Gastroesophageal sphincter (tissue), 4 donors: ENCODE measurements around the gene TMCC3. TPM values are rescaled to one million over a fixed set of nuclear protein-coding genes. Genes with fewer than 3 reads are reported as not detected.
"Not testable (repeated sequence)": the region's sequence is repeated elsewhere in the genome, so short reads cannot be mapped to it uniquely, and the experiment has no call there.

Experiments used
- ATAC-seq: fragments of 150-250 bp; one replicate; pipeline ENCODE4 v1.9.1; 2016; ENCODE audit warnings: mild to moderate bottlenecking, moderate library complexity
- H3K27ac ChIP-seq, 4 donors: fragments of 200-600 bp; sonication (generic) in 3 of 4; 1 replicate in 3 of 4; 2 replicates in 1 of 4; pipeline ENCODE4 v1.5.1; 2016 to 2019
- H3K27me3 ChIP-seq: fragments of 200-600 bp; sonication (generic); one replicate; pipeline ENCODE4 v1.5.1; 2019
- H3K36me3 ChIP-seq, 2 donors: fragments of 200-600 bp; sonication (generic); one replicate each; pipeline ENCODE4 v1.5.1; 2019; ENCODE audit warnings: control low read depth in 1 of 2
- H3K4me1 ChIP-seq, 3 donors: fragments of 200-600 bp; sonication (generic); 1 replicate in 2 of 3; 2 replicates in 1 of 3; pipeline ENCODE4 v1.5.1; 2016 to 2019; ENCODE audit warnings: control low read depth in 2 of 3
- H3K4me3 ChIP-seq, 2 donors: fragments of 200-600 bp; sonication (generic); one replicate each; pipeline ENCODE4 v1.5.1; 2019; ENCODE audit warnings: mild to moderate bottlenecking in 1 of 2, moderate library complexity in 1 of 2
- H3K9me3 ChIP-seq, 3 donors: fragments of 200-600 bp; sonication (generic); one replicate each; pipeline ENCODE4 v1.5.1; 2017 to 2019; ENCODE audit warnings: control low read depth in 2 of 3
- EP300 ChIP-seq: sonication (generic); formaldehyde crosslinking; IDR thresholded peaks from one replicate; pipeline ENCODE4 v1.6.1; 2017; ENCODE audit warnings: antibody characterized with exemption, mild to moderate bottlenecking
- POLR2A ChIP-seq, 2 donors: fragments of 450-650 bp; IDR thresholded peaks; one replicate each; pipeline ENCODE4 v1.6.1; 2017; ENCODE audit warnings: antibody characterized with exemption in 2 of 2, mild to moderate bottlenecking in 2 of 2, moderate library complexity in 1 of 2
- POLR2AphosphoS5 ChIP-seq: sonication (generic); formaldehyde crosslinking; IDR thresholded peaks from one replicate; pipeline ENCODE4 v1.6.1; 2017; ENCODE audit warnings: antibody characterized with exemption
- WGBS, 2 donors: methylation state at CpG; one replicate each; pipeline ENCODE4 v1.1.5; 2018; ENCODE audit warnings: low coverage in 1 of 2; 5-methylcytosine and 5-hydroxymethylcytosine counted together
- total RNA-seq, 4 donors: library from RNA; depleted of rRNA; stranded (reverse); fragments of >200 nt; gene quantifications; one replicate each; pipeline ENCODE4 v1.1.0, GENCODE V29; 2016
- TF ChIP-seq, protein P1 (sequence below), 4 experiments: fragments of 200-600 bp in 2 of 4; fragments of 450-650 bp in 2 of 4; sonication (generic) in 1 of 4; IDR thresholded peaks; one replicate each; pipeline ENCODE4 v1.5.1; 2017 to 2019; ENCODE audit warnings: antibody characterized with exemption in 4 of 4, mild to moderate bottlenecking in 2 of 4, moderate library complexity in 2 of 4

TMCC3 gene
- total RNA-seq, 4 donors from 2014 or later = 9.2 to 24.7 (median 20.2) TPM

DNA sequence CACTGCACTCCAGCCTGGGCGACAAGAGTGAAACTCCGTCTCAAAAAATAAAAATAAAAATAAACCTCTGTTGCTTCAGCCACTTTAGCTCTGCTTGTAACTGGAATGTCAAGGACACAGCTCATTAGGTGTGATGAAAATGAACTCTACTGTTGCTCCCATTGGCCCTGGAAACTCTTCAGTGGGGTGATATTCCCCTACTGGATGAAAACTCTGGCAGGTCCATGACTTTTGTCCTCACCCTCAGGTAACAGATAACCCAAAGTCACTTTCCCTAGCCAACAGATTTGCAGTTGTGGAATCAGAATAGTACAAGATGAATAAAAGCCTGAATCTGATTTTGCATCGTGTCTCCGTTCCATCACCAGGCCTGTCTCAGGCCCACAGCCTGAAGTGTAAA, 98.5 kb downstream of the TMCC3 start:
- WGBS, 2 donors = 58 to 65% methylated on average over 2 to 3 of the region's 4 CpGs
- ATAC-seq = no peak
- TF ChIP-seq, protein P1, sequence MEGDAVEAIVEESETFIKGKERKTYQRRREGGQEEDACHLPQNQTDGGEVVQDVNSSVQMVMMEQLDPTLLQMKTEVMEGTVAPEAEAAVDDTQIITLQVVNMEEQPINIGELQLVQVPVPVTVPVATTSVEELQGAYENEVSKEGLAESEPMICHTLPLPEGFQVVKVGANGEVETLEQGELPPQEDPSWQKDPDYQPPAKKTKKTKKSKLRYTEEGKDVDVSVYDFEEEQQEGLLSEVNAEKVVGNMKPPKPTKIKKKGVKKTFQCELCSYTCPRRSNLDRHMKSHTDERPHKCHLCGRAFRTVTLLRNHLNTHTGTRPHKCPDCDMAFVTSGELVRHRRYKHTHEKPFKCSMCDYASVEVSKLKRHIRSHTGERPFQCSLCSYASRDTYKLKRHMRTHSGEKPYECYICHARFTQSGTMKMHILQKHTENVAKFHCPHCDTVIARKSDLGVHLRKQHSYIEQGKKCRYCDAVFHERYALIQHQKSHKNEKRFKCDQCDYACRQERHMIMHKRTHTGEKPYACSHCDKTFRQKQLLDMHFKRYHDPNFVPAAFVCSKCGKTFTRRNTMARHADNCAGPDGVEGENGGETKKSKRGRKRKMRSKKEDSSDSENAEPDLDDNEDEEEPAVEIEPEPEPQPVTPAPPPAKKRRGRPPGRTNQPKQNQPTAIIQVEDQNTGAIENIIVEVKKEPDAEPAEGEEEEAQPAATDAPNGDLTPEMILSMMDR (IDR thresholded peaks at IDR 0.05) = no peak
- TF ChIP-seq POLR2A (IDR thresholded peaks at IDR 0.05) (no peak), POLR2AphosphoS5 (no peak), EP300 (no peak)
- no peaks in the 10 kb centered on the region for H3K36me3 ChIP-seq
- H3K4me1 ChIP-seq = no peaks in the 10 kb centered on the region
- no peaks in the 10 kb centered on the region for H3K9me3 ChIP-seq
- H3K27me3 ChIP-seq = no peaks in the 10 kb centered on the region
- no peak overlapping the region for H3K27ac ChIP-seq
- H3K4me3 ChIP-seq = no peak overlapping the region

DNA sequence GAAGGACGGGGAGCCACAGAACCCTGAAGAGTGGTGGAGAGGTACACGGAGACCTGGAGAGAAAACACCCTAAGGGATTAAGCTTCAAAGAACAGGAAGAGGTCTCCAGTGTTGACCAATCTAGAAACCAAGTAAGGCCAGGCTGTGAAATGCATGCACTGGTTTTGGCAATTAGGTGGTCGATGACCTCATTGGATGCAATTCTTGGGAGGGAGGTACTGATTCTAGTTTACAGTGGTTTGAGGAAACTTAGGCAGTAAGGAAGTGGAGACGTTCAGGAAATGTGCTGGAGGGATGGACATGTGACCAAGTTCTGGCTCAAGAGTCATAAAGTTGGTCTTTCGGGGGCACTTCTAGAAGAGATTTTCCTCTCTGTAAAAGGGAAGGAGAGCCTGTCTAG, 99.4 kb downstream of the TMCC3 start:
- TF ChIP-seq, protein P1 (IDR thresholded peaks at IDR 0.05) = no peak
- TF ChIP-seq POLR2A (IDR thresholded peaks at IDR 0.05) (no peak), POLR2AphosphoS5 (no peak), EP300 (no peak)
- Histone ChIP-seq H3K36me3 (no peaks in the 10 kb centered on the region), H3K27ac (no peak overlapping the region), H3K4me1 (no peaks in the 10 kb centered on the region), H3K9me3 (no peaks in the 10 kb centered on the region), H3K4me3 (no peak overlapping the region), H3K27me3 (no peaks in the 10 kb centered on the region)
- ATAC-seq = no peak
- WGBS, 2 donors = 81 to 97% methylated on average over 4 to 5 of the region's 5 CpGs

DNA sequence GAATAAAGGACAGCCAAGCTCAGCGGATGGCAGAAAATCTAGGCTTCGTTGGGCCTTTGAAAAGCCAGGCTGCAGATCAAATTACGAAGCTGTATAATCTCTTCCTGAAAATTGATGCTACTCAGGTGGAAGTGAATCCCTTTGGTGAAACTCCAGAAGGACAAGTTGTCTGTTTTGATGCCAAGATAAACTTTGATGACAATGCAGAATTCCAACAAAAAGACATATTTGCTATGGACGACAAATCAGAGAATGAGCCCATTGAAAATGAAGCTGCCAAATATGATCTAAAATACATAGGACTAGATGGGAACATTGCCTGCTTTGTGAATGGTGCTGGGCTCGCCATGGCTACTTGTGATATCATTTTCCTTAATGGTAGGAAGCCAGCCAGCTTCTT, 101.5 kb downstream of the TMCC3 start:
- H3K4me3 ChIP-seq, H3K27ac ChIP-seq, ATAC-seq, H3K27me3 ChIP-seq, H3K36me3 ChIP-seq, H3K4me1 ChIP-seq, H3K9me3 ChIP-seq: not testable (repeated sequence)
- 83% methylated on average over 5 of the region's 5 CpGs; no CpG with 5 or more reads in 1 of the 2 donors for WGBS, 2 donors

DNA sequence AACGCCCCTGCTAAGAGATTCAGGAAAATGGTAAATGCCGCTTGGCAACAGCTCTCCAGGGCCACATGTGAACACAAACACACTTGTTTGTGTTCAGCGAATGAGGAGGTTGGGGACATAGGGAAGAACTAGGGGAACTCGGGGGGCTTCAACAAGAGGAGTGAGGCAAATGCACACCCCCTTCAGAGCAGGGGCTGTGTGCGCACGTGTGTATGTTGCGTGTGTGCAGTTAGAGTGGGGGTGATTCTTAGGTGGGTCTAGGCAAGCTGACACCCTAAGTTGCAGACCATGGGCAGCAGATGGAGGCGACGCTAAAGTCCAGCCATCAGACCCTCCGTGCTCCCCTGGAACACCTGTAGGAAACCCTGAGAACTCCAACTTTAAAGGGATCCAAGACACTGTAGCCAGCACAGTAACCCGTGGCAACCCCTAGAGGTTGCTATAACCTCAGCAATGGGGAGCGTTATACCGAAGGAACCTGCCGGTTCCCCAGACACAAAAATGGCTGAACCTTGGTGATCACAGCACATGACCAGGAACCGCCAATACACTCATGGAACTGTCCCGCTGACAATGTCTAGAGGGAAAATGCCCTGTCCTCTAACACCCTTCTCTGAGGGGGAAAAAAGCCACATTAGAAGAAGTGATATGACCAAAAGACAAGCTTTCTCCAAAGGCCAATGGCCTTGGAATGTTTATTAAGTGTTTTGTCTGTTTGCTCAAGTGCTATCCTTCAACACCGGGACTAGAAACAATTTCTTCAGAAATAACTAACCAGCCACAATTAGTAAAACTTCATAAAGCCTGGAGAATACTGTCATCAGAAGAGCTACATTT, 104.2 kb downstream of the TMCC3 start:
- H3K4me1 ChIP-seq = no peaks in the 10 kb centered on the region
- TF ChIP-seq, protein P1 (IDR thresholded peaks at IDR 0.05) = peak; percentile 53 to 87 (median 74)
- TF ChIP-seq POLR2A (IDR thresholded peaks at IDR 0.05) = no peak
- H3K36me3 ChIP-seq = no peaks in the 10 kb centered on the region
- peak; percentile 85 for ATAC-seq
- WGBS, 2 donors = 55 to 72% methylated on average over 9 to 11 of the region's 17 CpGs
- no peaks in the 10 kb centered on the region for H3K27me3 ChIP-seq
- no peak overlapping the region for H3K4me3 ChIP-seq
- no peak overlapping the region for H3K27ac ChIP-seq
- no peaks in the 10 kb centered on the region for H3K9me3 ChIP-seq

DNA sequence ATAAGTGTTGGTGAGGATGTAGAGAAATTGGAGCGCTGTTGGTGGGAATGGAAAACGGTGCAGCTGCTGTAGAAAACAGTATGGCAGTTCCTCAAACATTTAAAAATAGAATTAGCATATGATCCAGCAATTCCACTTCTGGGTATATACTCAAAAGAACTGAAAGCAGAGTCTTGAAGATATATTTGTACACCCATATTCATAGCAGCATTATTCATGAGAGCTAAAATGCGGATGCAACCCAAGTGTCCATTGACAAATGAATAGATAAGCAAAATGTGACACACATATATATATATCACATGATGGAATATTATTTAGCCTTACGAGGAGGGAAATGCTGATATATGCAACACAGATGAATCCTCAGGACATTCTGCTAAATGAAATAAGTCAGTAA, 106.0 kb downstream of the TMCC3 start:
- ATAC-seq = no peak
- Histone ChIP-seq H3K27me3 (no peaks in the 10 kb centered on the region), H3K9me3 (no peaks in the 10 kb centered on the region), H3K4me3 (no peak overlapping the region), H3K36me3 (no peaks in the 10 kb centered on the region), H3K27ac (no peak overlapping the region), H3K4me1 (no peaks in the 10 kb centered on the region)
- no peak for TF ChIP-seq POLR2AphosphoS5
- no peak for TF ChIP-seq EP300
- TF ChIP-seq, protein P1 (IDR thresholded peaks at IDR 0.05) = no peak
- no peak for TF ChIP-seq POLR2A (IDR thresholded peaks at IDR 0.05)
- WGBS, 2 donors = 79 to 96% methylated on average over 4 of the region's 4 CpGs
